SK-N-SH (cell line): ENCODE data around the gene TAF6. TPM values are rescaled to one million over a fixed set of nuclear protein-coding genes. Genes with fewer than 3 reads are reported as not detected.

ENCODE experiments used
- CTCF ChIA-PET: fragments of 300-600, 350-600 bp; formaldehyde crosslinking; extraction: SDS; loops from one replicate; lab custom pipeline; 2021; lab: Yijun Ruan, JAX
- POLR2A ChIA-PET: fragments of 350-600 bp; sonication (Branson Sonifier 250); formaldehyde crosslinking; extraction: SDS; loops from one replicate; lab custom pipeline; 2020; ENCODE audit warnings: antibody characterized with exemption, inconsistent platforms; lab: Yijun Ruan, JAX
- DNase-seq: peaks from one replicate; pipeline ENCODE4 v3.0.0; 2012
- H2AFZ ChIP-seq: fragments of 200-600 bp; sonication (generic); 2 replicates; pipeline ENCODE4 v1.8.1; 2016; ENCODE audit warnings: antibody characterized with exemption, mild to moderate bottlenecking, low read depth
- H3F3A ChIP-seq: fragments of 200-600 bp; sonication (generic); replicated peaks from 2 replicates; pipeline ENCODE3; 2016; ENCODE audit warnings: antibody characterized with exemption, mild to moderate bottlenecking; ENCODE audit not compliant: insufficient read depth
- H3K27ac ChIP-seq, 2 experiments: fragments of 200-500 bp in 1 of 2; fragments of 200-600 bp in 1 of 2; sonication (Bioruptor generic) in 1 of 2; sonication (generic), shearing (Covaris generic) in 1 of 2; 2 replicates each; pipeline versions ENCODE4 v1.5.1 to v1.6.1; 2014 to 2016; ENCODE audit warnings: low read depth in 2 of 2, inconsistent platforms in 1 of 2, low read length in 1 of 2, mild to moderate bottlenecking in 1 of 2, mixed read lengths in 1 of 2
- H3K27me3 ChIP-seq: fragments of 200-600 bp; sonication (generic), shearing (Covaris generic); 2 replicates; pipeline ENCODE4 v1.6.1; 2016; ENCODE audit warnings: mixed run types; ENCODE audit not compliant: insufficient read depth
- H3K36me3 ChIP-seq, 2 experiments: fragments of 200-500 bp in 1 of 2; fragments of 200-600 bp in 1 of 2; sonication (Bioruptor generic) in 1 of 2; sonication (generic) in 1 of 2; replicated peaks in 1 of 2; 2 replicates each; pipeline versions ENCODE3 to v1.5.1; 2014 to 2016; ENCODE audit warnings: low read length in 1 of 2, mild to moderate bottlenecking in 1 of 2; ENCODE audit not compliant: insufficient read depth in 2 of 2, control insufficient read depth in 1 of 2
- H3K4me1 ChIP-seq, 2 experiments: fragments of 200-500 bp in 1 of 2; fragments of 200-600 bp in 1 of 2; sonication (Bioruptor generic) in 1 of 2; sonication (generic), shearing (Covaris generic) in 1 of 2; 2 replicates each; pipeline versions ENCODE4 v1.5.1 to v1.6.1; 2014 to 2016; ENCODE audit warnings: low read depth in 1 of 2, low read length in 1 of 2, mixed run types in 1 of 2; ENCODE audit not compliant: insufficient read depth in 2 of 2, control insufficient read depth in 1 of 2
- H3K4me2 ChIP-seq: fragments of 200-600 bp; sonication (generic), shearing (Covaris generic); 2 replicates; pipeline ENCODE4 v1.6.1; 2017; ENCODE audit warnings: mixed run types
- H3K4me3 ChIP-seq, 2 experiments: fragments of 200-500 bp in 1 of 2; fragments of 200-600 bp in 1 of 2; sonication (Bioruptor generic) in 1 of 2; sonication (generic), shearing (Covaris generic) in 1 of 2; 2 replicates each; pipeline versions ENCODE4 v1.5.1 to v1.8.1; 2014 to 2016; ENCODE audit warnings: low read depth in 2 of 2, inconsistent platforms in 1 of 2, low read length in 1 of 2, mild to moderate bottlenecking in 1 of 2, mixed read lengths in 1 of 2, moderate library complexity in 1 of 2
- H3K79me2 ChIP-seq: fragments of 200-600 bp; sonication (generic); 2 replicates; pipeline ENCODE4 v1.8.1; 2017; ENCODE audit warnings: mild to moderate bottlenecking; ENCODE audit not compliant: insufficient read depth
- H3K9ac ChIP-seq: fragments of 200-600 bp; sonication (generic); 2 replicates; pipeline ENCODE4 v1.6.1; 2017; ENCODE audit warnings: mixed run types
- H3K9me2 ChIP-seq: fragments of 200-600 bp; sonication (generic); 2 replicates; pipeline ENCODE4 v1.6.1; 2017; ENCODE audit warnings: mixed run types
- H3K9me3 ChIP-seq: fragments of 200-600 bp; sonication (generic); 2 replicates; pipeline ENCODE4 v1.6.1; 2017; ENCODE audit warnings: mixed run types, mild to moderate bottlenecking, moderate library complexity
- H4K20me1 ChIP-seq: fragments of 200-600 bp; sonication (generic); 2 replicates; pipeline ENCODE4 v1.6.1; 2017; ENCODE audit warnings: mild to moderate bottlenecking, mixed run types; ENCODE audit not compliant: insufficient read depth
- CHD2 ChIP-seq: fragments of 150-350 bp; IDR thresholded peaks from 2 replicates; pipeline ENCODE4 v1.6.1; 2018; ENCODE audit warnings: low read length; ENCODE audit not compliant: partially characterized antibody
- EZH2phosphoT487 ChIP-seq: fragments of 200-600 bp; sonication (generic); IDR thresholded peaks from 2 replicates; pipeline ENCODE4 v1.6.1; 2017; ENCODE audit warnings: low read depth, mixed run types, mild to moderate bottlenecking, antibody characterized with exemption, moderate library complexity, borderline replicate concordance
- FOSL2 ChIP-seq: IDR thresholded peaks from 2 replicates; pipeline ENCODE4 v1.4.0; 2012; ENCODE audit warnings: low read depth, mild to moderate bottlenecking, moderate library complexity, borderline replicate concordance
- FOXM1 ChIP-seq: IDR thresholded peaks from 2 replicates; pipeline ENCODE4 v1.4.0; 2012; ENCODE audit warnings: low read depth, mild to moderate bottlenecking
- GATA2 ChIP-seq: sonication (generic); formaldehyde crosslinking; IDR thresholded peaks from 2 replicates; pipeline ENCODE4 v1.5.0; 2020; ENCODE audit warnings: mild to moderate bottlenecking, missing genetic modification reagents
- JUND ChIP-seq: IDR thresholded peaks from 2 replicates; pipeline ENCODE4 v1.4.0; 2012
- MAX ChIP-seq: IDR thresholded peaks from 2 replicates; pipeline ENCODE4 v1.4.0; 2012; ENCODE audit warnings: low read depth
- MXI1 ChIP-seq: IDR thresholded peaks from 2 replicates; pipeline ENCODE4 v1.6.1; 2012; ENCODE audit warnings: mild to moderate bottlenecking, low read depth, low read length, improper control_type of control experiment
- NRF1 ChIP-seq: IDR thresholded peaks from 2 replicates; pipeline ENCODE4 v1.6.1; 2012; ENCODE audit warnings: low read depth, mild to moderate bottlenecking, low read length
- RCOR1 ChIP-seq: fragments of 150-350 bp; IDR thresholded peaks from 2 replicates; pipeline ENCODE4 v1.6.1; 2017; ENCODE audit warnings: antibody characterized with exemption, low read length
- REST ChIP-seq: IDR thresholded peaks from 2 replicates; pipeline ENCODE4 v1.6.1; 2012; ENCODE audit warnings: mild to moderate bottlenecking, low read depth, low read length, moderate library complexity
- RFX5 ChIP-seq: IDR thresholded peaks from 2 replicates; pipeline ENCODE4 v1.6.1; 2012; ENCODE audit warnings: mild to moderate bottlenecking, improper control_type of control experiment, low read length
- RXRA ChIP-seq: IDR thresholded peaks from 2 replicates; pipeline ENCODE4 v1.4.0; 2012; ENCODE audit warnings: low read depth, mild to moderate bottlenecking, borderline replicate concordance
- SIN3A ChIP-seq: IDR thresholded peaks from 2 replicates; pipeline ENCODE4 v1.6.1; 2012; ENCODE audit warnings: low read depth, mild to moderate bottlenecking, low read length, moderate library complexity, borderline replicate concordance
- SMC3 ChIP-seq: IDR thresholded peaks from 2 replicates; pipeline ENCODE4 v1.6.1; 2012; ENCODE audit warnings: low read depth, low read length, improper control_type of control experiment
- TEAD4 ChIP-seq: IDR thresholded peaks from 2 replicates; pipeline ENCODE4 v1.4.0; 2012; ENCODE audit warnings: mild to moderate bottlenecking, borderline replicate concordance; ENCODE audit not compliant: insufficient read depth
- USF1 ChIP-seq: IDR thresholded peaks from 2 replicates; pipeline ENCODE4 v1.4.0; 2012; ENCODE audit warnings: low read depth, borderline replicate concordance
- YY1 ChIP-seq: IDR thresholded peaks from 2 replicates; pipeline ENCODE4 v1.4.0; 2012; ENCODE audit warnings: low read depth, mild to moderate bottlenecking
- WGBS: methylation state at CpG from one replicate; pipeline ENCODE4 v1.1.6; 2017; ENCODE audit warnings: low lambda C conversion rate; 5-methylcytosine and 5-hydroxymethylcytosine counted together
- polyA plus RNA-seq, 3 experiments: library from polyadenylated mRNA; depleted of rRNA; stranded (reverse); fragments of >200 nt; gene quantifications; 2 replicates each; pipeline ENCODE4 v1.2.3, GENCODE V29; 2012

Gene TAF6
- polyA plus RNA-seq, 1 of the 3 experiments (the other 2 are of a cell fraction), result 70.5 TPM

- 25% methylated on average over 32 of the region's 37 CpGs for WGBS
- peak; percentile 60 for DNase-seq
- peak overlapping the region; percentile 88 for H3K9ac ChIP-seq
Measured at GRCh38 chr7:100127866-100128636, 8.9 kb upstream of the TAF6 start.

GRCh38 chr7:100126931-100127865 lies 8.0 kb upstream of the TAF6 start, which contains the start of gene MBLAC1:
Gene MBLAC1 (plus strand): TSS chr7:100126967. CDS start chr7:100127396, 429 bp downstream.
- no peaks in the 10 kb centered on the region for H3K9me2 ChIP-seq
- CTCF ChIA-PET, result interaction anchor here (0.9 to 13.6 kb wide), 7 partner anchors 12 to 149 kb away, joined by 3 to 262 read pairs (median 4); partner anchors contain the start of genes AP4M1, MCM7 and PVRIG
- peaks cover 37% of the 10 kb centered on the region for H3K79me2 ChIP-seq
- no peaks in the 10 kb centered on the region for H3K27me3 ChIP-seq
- peak within 1 kb of the TSS; percentile 88 for H3K9ac ChIP-seq
- POLR2A ChIA-PET, result interaction anchor here (1.0 to 5.3 kb wide), 4 partner anchors 22 to 26 kb away, joined by 3 to 70 read pairs (median 12); partner anchors contain the start of genes AP4M1, LAMTOR4 and MCM7
- H3K27ac ChIP-seq, result peak within 1 kb of the TSS; percentile 96 to 97
- peak within 1 kb of the TSS; percentile 84 for H2AFZ ChIP-seq
- 1% methylated on average over 38 of the region's 85 CpGs for WGBS
- H3K4me2 ChIP-seq, result peak within 1 kb of the TSS; percentile 90
- peaks cover 13 to 22% of the 10 kb centered on the region in 2 experiments for H3K36me3 ChIP-seq
- H3F3A ChIP-seq, result peaks cover 49% of the 10 kb centered on the region
- H3K9me3 ChIP-seq, result no peaks in the 10 kb centered on the region
- peak within 1 kb of the TSS; percentile 65 to 84 for H3K4me3 ChIP-seq
- DNase-seq, result peak; percentile 99
- H4K20me1 ChIP-seq, result no peaks in the 10 kb centered on the region
- peaks cover 6 to 20% of the 10 kb centered on the region in 2 experiments; a peak in 2 of 4 replicates for H3K4me1 ChIP-seq
- TF ChIP-seq MXI1 (peak; percentile 74), RFX5 (no peak), REST (0 out of 2 replicates have a peak, but pooled peaks have one; percentile 48), TEAD4 (no peak), FOXM1 (no peak), GATA2 (CRISPR knock-in tag) (no peak; the same call in 1 of the 2 replicates), NRF1 (no peak), SIN3A (peak; percentile 59; the same call in 1 of the 2 replicates), EZH2phosphoT487 (no peak), CHD2 (peak; percentile 91), SMC3 (no peak), YY1 (peak; percentile 93), RCOR1 (no peak), FOSL2 (no peak), RXRA (no peak), JUND (no peak; the same call in 1 of the 2 replicates), USF1 (no peak)

More at GRCh38 chr7:100127866-100128636, 8.9 kb upstream of the TAF6 start:
- POLR2A ChIA-PET, result interaction anchor here (0.6 to 2.7 kb wide), 5 partner anchors 26 to 762 kb away, joined by 3 to 19 read pairs (median 4); partner anchors contain the start of genes AP4M1, MCM7, UFSP1 and ZSCAN21
- H2AFZ ChIP-seq, result peak overlapping the region; percentile 84
- peaks cover 8 to 17% of the 10 kb centered on the region in 2 experiments for H3K36me3 ChIP-seq
- no peaks in the 10 kb centered on the region for H3K9me2 ChIP-seq
- peak; percentile 41; the same call in 1 of the 2 replicates for TF ChIP-seq MAX
- no peak for TF ChIP-seq RXRA
- no peaks in the 10 kb centered on the region for H3K9me3 ChIP-seq
- H3K27me3 ChIP-seq, result no peaks in the 10 kb centered on the region
- peak overlapping the region; percentile 90 for H3K4me2 ChIP-seq
- H3K79me2 ChIP-seq, result peaks cover 28% of the 10 kb centered on the region; the same call in 1 of the 2 replicates
- H3K4me3 ChIP-seq, result peak overlapping the region; percentile 65 to 84
- CTCF ChIA-PET, result interaction anchor here (0.6 to 13.6 kb wide), 15 partner anchors 11 to 577 kb away, joined by 3 to 262 read pairs (median 5); partner anchors contain the start of genes AP4M1, GAL3ST4, MCM7 and PVRIG
- H3K27ac ChIP-seq, result peak overlapping the region in 1 of 2 experiments; percentile 96; a peak in 1 of 4 replicates
- peaks cover 10 to 20% of the 10 kb centered on the region in 2 experiments; a peak in 2 of 4 replicates for H3K4me1 ChIP-seq
- no peaks in the 10 kb centered on the region for H4K20me1 ChIP-seq
- H3F3A ChIP-seq, result peaks cover 45% of the 10 kb centered on the region
